ENCODE results near the gene ZACN.
"Not testable (repeated sequence)": the region's sequence is repeated elsewhere in the genome, so short reads cannot be mapped to it uniquely, and the experiment has no call there.

GRCh38 chr17:76042868-76043267 lies 36.1 kb upstream of the ZACN start:
- TF ChIP-seq CTCF (IDR thresholded peaks at IDR 0.05; ENCODE audit: poor library complexity); EZH2 (IDR thresholded peaks at IDR 0.05; ENCODE audit: borderline replicate concordance); EZH2phosphoT487 (IDR thresholded peaks at IDR 0.05; ENCODE audit: low read depth, severe bottlenecking, unreplicated experiment): not testable (repeated sequence)

Measured in hepatocyte (in vitro differentiated cells).